Measurements from ENCODE around the gene CCDC7.
"Not testable (repeated sequence)": the region's sequence is repeated elsewhere in the genome, so short reads cannot be mapped to it uniquely, and the experiment has no call there.

Gene CCDC7

DNA sequence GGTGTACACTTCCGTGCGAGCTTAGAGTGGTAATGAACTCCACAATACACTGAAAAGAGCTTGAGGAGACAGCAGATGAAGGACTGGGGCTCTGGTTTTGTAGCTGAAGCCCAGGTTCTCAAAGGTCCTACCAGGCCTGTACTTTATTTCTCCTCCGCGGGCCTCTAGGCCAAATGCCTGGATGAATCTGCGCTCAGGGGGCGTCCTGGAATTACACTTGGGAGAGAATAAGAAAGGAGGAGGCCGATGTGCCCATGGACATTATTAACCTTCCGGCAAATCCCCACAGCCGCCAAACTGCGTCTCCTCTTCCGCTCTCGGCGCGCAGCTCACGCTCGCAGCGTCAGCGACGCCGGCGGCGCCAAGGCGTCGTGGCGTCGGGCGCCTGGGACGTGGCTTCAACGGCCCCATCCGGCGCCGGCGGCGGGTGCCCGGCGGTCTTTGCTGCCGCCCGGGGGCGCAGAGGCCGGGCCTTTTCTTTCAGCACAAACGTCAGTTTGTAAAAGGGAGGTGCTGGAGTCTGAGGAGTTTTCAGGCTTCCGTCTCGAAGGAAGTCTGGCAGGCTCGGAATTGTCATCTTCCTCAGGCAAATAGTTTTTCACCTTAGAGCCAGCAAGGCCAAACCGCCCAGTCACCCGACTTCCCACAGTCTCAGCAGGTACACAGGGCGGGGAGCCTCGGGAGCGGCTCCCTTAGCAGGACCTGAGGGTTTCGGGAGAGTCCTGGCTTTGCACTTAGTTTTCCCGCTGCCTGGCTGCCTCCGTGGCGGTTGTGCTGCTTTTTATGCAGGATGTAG lies at the start of gene CCDC7:
Gene CCDC7, plus strand, starts transcription at position 401 of the 796 bp plus-strand sequence. CDS start 5,503 bp downstream, outside the sequence.
- DNase-seq: peak; percentile 96

DNA sequence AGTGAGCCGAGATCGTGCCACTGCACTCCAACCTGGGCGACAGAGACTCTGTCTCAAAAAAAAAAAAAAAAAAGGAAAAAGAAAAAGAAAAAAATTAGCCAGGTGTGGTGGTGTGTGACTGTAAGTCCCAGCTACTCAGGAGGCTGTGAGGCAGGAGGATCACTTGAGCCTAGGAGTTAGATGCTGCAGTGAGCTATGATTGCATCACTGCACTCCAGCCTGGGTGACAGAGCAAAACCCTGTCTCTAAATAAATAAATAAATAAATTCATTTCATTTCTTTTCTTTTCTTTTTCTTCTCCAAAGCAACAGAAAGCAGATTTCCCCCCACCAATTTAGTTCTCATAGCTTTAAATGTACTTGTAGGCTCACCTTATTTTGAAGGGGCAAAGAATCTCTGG lies 48.8 kb upstream of the CCDC7 start:
- DNase-seq: not testable (repeated sequence)

DNA sequence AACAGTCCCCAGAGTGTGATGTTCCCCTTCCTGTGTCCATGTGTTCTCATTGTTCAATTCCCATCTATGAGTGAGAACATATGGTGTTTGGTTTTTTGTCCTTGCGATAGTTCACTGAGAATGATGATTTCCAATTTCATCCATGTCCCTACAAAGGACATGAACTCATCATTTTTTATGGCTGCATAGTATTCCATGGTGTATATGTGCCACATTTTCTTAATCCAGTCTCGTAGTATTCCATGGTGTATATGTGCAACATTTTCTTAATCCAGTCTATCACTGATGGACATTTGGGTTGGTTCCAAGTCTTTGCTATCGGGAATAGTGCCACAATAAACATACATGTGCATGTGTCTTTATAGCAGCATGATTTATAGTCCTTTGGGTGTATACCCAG lies 46.2 kb upstream of the CCDC7 start:
- not testable (repeated sequence) for DNase-seq

DNA sequence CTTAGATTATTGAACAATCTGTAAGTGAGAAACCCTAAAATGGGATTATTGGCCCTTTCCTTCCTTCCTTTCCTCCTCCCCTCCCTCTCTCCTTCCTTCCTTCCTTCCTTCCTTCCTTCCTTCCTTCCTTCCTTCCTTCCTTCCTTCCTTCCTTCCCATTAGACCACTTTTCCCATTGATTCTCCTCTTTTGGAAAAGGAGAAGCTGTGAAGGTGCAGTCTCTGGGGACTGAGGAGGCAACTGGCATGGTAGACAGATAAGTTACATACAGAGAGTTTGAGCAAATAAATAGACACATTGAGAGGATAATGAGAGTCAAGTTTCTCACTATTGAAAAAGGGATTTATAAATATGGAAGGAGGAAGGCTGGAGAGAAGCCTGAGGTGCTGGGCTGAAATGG lies 45.0 kb upstream of the CCDC7 start:
- DNase-seq: no peak

DNA sequence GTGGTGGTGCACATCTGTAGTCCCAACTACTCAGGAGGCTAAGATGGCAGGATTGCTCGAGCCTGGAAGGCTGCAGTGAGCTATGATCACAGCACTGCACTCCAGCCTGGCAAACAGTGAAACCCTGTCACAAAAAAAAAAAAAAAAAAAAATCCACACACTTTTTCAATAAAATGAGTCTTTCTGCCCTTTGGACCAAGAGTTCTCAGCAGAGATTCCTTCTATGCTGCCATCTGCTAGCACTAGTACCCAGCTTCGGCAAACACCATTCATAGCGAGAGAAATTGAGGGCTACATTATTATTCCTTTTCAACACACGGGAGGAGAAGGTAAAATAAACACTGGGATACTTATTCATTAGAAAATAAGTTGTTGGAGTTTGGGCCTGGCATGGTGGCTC lies 43.4 kb upstream of the CCDC7 start:
- no peak for DNase-seq

DNA sequence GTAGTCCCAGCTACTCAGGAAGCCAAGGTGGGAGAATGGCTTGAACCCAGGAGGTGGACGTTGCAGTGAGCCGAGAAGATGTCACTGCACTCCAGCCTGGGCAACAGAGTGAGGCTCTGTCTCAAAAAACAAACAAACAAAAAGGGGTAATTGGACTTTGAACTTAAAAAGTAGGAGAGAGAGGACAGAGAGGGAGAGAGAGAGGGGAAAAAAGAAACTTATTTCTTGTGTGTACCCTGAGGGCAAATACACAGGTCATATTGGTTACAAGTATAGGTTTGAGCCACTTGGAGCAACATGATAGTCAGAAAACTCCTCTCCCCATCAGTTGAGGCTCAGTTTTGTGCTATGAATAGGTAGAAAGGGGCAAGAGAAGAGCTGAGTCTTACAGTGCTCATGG lies 42.8 kb upstream of the CCDC7 start:
- no peak for DNase-seq

DNA sequence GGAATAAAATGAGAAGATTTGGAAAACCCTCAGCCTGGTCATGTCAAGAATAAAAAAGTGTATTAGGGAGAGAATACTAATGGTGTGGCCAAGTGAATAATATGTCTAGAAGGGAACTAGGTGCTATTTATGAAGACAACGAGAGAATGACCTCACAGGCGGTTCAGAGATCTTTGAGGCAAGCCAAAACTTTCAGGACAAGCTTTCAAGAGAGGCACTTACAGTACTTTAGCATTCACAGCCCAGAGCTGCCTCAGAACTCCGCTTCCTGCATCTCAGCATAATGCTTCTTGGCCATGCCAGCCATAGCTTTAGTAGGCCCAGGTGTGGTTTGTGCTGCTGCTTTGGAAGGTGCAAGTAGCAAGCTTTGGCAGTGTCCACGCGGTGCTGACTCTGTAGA lies 37.2 kb upstream of the CCDC7 start:
- DNase-seq: no peak

DNA sequence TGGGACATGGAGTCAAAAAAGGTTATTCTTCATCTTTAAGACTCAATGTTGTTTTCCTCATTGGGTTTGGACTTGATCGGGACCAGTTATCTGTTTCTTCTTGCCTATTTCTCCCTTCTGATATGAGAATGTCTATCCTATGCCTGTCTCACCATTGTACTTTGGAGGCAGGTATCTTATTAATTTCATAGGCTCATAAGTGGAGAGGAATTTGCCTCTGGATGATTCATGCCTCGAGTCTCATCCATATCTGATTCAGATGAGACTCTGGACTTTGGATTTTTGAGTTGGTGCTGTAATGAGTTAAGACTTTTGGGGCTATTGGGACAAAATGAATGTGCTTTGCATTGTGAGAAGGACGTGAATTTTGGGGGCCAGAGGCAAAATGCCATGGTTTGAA lies 36.2 kb upstream of the CCDC7 start:
- no peak for DNase-seq

DNA sequence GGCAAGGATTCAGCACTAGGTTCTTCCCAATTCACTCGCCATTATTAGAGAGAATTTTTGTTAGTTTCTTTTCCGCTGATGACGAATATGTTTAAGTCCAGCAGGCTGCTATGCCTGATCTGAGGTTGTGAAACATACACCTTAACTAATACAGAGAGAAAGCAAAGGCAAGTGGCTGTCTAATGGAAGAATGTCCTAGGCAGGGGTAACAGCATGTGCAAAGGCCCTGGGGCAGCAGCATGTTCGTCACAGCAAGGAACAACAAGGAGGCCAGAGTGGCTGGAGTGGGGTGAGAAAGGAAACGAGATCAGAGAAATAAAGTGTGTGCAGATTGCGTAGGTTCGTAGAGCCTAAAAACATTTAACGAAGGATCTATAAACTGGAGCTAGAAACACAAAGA lies 35.4 kb upstream of the CCDC7 start:
- DNase-seq: no peak

DNA sequence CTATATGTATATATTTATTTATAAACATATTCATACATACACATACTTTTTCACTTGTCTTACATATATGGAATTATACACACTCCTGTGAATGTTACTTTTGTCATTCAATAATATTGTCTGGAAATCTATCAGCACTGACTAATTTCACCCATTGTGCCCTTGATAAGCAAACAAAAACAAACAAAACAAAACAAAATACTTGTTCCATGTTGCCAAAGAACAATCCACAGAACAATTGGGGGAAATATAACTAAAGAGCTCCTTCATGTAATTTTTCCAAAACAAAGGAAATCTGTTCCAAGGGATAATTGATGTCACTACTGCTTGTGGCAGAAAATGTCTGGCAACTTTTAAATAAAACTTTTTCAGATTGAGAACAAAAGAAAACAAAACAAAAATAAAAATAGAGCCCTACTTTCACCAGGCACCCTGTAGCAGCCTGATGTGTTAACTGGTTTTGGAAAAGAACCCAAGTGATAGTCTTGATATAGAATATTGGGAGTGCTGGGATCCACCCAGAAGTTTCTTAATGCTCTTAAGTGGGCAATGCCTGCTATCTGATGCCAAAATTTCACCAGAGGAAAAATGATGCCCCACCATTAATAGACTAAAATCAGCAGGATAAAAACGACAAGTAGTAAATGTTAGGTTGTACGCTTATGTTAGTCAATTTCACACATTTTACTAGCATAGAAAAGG lies 34.0 kb upstream of the CCDC7 start:
- no peak for DNase-seq

DNA sequence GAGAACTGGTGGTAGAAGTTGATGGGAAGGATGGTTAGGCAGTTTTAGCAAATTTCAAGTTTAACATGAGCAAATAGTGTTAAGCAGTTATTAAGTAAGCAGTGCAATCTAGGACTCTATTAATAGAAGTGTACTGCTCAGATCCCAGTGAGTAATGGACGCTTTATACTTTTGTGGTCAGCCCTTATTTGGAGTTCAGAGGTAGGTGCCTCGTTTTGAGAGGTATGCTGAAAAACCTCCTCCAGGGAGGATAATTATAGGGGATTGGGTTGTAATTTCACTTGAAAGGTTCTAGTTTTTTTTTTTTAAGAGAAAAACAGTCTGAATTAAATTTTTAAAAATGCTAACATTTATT lies 33.5 kb upstream of the CCDC7 start:
- DNase-seq: no peak

DNA sequence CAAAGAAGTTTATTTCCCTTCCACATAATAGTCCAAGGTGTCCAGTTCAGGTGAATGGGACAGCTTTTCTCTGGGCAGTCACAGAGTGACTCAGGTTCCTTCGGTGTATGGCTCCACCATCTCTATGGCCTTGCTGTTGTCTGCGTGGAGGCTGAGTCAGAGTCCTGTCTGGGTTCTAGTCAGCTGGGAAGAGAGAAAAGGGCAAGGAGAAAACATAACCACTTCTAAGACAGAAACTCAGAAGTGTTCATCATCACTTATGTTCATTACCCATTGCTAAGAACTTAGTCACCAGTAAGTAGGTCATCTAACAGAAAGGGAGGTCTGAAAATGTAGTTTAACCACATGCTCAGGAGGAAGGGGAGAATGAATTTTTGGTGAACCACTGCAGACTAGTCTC lies 32.4 kb upstream of the CCDC7 start:
- peak; percentile 9 for DNase-seq

DNA sequence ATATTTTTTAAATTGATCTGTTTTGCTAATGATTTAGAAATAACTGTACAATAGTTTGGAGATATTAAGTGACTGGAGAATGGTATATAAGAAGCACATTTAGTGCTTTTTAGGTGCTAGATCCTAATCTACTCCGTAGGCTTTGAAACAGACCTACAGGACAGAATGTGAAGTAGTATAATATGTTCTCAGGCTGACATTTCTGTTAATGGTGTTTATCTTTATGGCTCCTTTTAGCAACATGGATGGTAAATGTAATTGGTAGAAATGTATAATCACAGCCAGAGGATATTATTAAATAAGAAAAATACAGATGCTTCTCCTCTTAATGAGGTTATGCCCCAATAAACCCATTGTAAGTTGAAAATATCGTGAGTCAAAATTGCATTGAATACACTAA lies 30.6 kb upstream of the CCDC7 start:
- DNase-seq: no peak

DNA sequence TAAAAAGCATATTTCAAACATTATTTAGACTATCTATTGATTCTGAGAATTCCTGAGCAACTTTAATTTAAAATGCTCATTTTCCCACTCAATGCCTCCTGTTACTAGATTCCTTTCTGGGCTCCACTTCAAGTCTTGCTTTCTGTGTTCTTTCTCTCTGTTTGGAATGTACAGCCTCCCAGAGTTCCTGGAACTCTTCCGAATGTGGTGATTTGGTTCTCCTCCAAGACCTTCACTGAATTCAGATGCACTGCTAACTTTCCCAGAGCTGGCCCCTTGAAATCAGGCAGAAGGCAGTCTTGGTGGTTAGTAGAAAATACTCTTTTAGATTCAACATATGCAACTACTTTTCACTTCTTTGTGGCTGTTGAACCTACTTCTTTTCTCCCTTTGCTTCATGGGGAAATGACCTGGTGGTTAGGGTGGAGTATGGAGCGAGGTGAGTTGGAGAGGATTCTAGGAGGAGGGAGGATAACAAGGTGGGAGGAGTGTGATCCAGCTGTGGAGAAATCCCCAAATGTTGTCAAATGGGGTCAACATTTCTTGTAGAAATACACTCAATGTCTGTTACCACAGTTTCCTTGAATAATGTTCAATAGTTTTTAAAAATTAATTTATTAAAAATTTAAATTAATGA lies 27.9 kb upstream of the CCDC7 start:
- no peak for DNase-seq

DNA sequence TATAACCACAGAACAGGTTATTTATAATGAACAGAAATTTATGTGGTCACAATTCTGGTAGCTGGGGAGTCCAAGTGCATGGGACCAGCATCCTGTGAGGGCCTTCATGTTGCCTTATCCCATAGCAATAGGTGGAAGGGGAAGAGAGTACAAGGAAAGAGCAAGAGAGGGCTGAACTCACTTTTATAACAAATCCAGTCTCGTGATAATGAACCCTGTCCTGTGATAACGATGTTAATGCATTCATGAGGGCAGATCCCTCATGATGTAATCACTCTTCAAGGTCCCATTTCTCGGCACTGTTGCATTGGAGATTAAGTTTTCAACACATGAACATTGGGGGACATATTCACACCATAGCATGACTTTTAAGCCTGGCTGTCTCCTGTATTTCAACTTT lies 27.4 kb upstream of the CCDC7 start:
- DNase-seq: no peak

DNA sequence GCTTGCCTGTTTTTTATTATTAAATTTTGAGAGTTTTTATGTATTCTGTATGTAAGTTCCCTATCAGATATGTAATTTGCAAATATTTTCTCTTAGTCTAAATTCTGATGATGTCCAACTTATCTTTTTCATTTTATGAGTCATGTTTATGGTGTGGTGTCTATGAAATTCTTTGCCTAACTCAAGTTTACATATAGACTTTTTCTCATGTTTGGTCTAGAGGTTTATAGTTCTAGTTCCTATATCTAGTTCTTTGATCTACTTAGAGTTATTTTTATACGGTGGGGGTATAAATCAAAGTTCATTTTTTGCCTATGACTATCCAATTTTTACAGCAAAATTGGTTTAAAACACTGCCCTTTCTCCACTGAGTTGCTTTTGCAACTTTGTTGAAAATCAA lies 26.3 kb upstream of the CCDC7 start:
- DNase-seq: no peak

DNA sequence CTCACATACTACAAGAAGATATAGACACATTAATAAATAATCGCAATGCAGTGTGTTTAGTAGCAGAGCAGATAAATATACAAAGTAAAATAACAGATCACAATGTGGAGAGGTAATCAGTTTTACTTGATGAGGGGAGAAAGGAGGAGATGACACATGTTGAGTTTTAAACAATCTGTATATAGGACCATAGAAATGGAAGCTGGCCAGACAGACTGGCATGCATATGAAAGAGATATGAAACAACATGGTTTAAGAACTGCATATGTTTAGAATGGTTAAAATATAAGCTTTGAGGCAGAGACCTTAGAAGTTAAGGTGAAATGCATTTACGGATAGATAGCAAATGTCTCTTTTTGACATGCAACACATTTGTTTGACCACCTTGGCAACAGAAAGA lies 19.8 kb upstream of the CCDC7 start:
- no peak for DNase-seq

DNA sequence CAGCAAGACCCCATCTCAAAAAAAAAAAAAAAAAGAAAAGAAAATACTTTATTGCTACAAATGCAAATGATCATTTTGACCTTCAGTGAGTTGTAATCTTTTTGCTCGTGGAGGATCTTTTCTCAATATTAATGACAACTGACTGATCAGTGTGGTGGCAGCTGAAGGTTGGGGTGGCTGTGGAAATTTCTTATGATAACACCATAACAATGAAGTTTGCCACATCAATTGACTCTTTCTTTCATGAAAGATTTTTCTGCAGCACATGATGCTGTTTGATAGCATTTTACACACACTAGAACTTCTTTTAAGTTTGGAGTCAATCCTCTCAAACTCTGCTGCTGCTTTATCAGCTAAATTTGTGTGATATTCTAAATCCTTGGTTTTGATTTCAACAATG lies 12.4 kb upstream of the CCDC7 start:
- no peak for DNase-seq

DNA sequence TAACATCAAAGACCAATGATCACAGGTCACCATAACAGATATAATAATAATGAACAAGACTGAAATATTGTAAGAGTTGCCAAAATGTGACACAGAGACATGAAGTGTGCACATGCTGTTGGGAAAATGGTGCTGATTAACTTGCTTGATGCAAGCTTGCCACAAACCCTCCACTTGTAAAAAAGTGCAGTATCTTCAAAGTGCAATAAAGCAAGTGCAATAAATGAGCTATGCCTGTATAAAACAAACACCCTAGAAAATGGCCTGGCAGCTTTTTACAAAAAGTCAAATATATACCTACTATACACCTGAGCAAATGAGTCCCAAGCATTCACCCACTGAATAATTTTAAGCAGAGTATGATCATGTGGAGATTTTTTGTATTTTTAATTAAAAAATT lies 9.7 kb upstream of the CCDC7 start:
- DNase-seq: no peak

DNA sequence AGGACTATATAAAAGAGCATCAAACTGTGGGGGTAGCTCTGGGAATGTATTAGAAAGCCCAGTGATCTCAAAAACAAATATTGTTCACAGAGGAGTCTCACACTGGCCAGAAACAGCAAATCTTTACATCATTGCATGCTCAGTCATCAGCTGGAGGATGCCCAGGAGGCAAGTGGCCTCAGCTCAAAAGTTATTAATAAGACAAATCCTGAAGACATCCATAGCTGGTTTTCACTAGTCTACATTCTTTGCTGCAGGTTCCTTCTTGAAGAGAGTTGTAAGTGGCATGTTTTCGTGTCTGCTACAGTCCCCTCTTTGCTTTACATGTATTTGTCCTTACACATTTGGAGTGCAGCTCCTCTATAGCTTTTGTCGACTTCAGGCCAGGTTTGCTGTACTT lies 8.6 kb upstream of the CCDC7 start:
- DNase-seq: no peak

DNA sequence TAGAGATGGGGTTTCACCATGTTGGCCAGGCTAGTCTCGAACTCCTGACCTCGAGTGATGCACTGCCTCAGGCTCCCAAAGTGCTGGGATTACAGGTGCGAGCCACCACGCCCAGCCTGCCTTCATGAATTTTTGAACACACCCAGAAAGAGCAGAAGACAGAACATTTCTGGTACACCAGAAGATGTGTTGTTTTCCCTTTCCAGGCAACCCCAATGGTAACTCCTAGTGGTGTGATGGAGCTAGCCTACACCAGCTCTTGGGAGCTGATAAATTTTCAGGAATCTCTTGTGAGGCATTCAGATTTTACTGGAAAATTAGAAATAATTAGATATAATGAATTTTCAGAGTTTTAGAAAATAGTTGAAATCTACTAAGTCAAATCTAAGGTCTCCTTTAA lies 904 bp upstream of the CCDC7 start:
- no peak for DNase-seq

DNA sequence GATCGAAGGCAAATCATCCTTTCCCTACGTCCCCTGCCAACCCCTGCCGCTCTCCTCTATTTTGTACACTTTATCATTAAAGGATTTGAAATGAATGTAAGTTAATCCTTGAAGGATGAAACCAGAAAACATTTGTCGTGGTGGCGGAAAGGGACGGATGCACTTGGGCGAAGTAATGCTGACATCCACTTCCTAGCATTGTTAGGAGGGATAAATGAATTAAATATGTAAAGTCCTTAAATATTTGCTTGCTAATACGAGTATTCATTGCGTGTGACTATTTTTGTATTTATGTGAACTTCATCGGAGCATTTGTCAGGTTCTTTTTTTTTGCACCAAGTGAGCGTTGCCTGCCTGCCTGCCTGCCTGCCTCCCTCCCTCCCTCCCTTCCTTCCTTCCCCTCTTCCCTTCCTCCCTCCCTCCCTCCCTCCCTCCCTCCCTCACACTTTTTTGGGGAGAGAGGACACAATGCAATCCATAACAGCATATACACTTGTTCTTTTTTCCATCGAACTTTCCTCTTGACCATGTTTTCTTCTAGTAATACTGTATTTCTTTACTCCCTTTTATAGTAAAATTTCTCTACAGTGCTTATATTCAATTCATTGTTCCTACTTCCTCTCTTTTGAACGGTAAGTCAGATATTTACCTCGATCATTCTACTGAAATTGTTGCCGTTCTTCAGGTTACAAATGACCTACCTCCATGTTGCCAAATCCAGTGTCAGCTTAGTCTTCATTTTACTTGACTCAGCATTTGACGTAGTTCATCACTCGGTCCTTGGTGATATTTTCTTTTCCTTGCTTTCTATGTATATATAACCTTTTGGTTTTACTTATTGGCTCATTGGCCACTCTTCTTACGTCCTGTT lies 831 bp downstream of the CCDC7 start:
- DNase-seq: peak; percentile 2

DNA sequence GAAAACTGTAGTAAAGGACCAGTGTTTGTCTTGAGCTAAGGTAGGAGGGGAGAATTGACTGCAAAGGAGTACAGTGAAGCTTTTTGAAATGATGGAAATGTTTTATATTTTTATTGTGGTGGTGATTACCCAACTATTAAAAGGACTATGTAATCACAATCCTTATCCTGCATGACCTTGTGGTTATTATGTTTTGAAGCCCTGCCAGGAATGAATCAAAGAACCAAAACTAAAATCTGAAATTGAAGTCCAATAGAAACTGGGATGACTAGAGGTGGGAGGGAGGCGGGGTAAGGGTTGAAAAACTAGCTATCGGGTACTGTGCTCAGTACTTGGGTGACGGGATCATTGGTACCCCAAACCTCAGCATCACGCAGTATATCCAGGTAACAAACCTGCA lies 8.2 kb downstream of the CCDC7 start:
- DNase-seq: no peak

All from suppressor macrophage treated with lipopolysaccharide for 4 hours (primary cell).